HG03342 (cell line): ENCODE data around the gene THAP5.
"Not testable (repeated sequence)": the region's sequence is repeated elsewhere in the genome, so short reads cannot be mapped to it uniquely, and the experiment has no call there.

Experiments
- ATAC-seq: cut with Tn5 transposase; IDR thresholded peaks from one replicate; pipeline ENCODE4 v1.9.1; 2021; ENCODE audit warnings: mild to moderate bottlenecking, moderate library complexity; ENCODE audit not compliant: unreplicated experiment

The THAP5 gene

DNA sequence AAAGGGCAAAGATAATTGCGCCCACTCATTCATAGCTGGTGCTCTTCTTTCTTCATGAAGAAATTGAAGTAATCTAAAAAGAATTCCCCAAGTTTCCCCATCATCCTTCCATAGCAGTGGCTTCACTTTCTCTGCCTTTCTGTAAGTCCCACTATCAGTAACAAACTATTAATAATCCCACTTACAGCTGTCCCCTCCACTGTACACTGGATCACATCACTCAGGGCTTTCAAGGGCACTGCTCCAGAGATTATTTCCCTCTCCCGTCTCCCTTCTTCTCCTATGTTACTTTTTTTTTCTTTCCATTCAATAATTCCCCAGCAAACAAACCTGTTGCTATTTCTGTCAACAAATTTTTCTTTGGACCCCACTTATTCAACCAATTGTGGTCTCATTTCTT is 16.3 kb upstream of the THAP5 start:
- no peak for ATAC-seq

GRCh38 chr7:108584211-108584610 is 14.7 kb upstream of the THAP5 start:
- no peak for ATAC-seq

GRCh38 chr7:108581655-108582491 is 12.4 kb upstream of the THAP5 start:
- ATAC-seq = no peak

DNA sequence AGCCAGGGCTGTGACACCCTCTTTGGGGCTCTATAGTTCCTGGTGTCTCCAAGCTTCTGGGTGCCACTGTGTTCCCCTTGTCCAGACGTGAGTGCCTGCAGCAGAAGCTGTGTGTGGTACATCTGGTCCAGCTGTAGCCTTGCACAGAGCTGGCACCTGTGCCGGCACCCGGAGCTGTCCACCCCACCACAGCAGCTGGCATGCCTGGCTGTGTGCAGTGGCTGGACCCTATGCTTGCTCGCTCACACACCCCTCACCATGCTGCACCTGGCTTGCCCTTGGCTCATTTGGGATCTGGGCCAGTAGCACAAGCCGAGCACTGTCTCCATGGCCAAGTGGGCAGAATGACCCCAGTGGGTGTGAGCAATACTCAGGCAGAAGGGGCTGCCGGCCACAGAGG is 10.8 kb upstream of the THAP5 start:
- no peak for ATAC-seq

GRCh38 chr7:108578937-108579336 is 9.4 kb upstream of the THAP5 start:
- ATAC-seq = no peak

DNA sequence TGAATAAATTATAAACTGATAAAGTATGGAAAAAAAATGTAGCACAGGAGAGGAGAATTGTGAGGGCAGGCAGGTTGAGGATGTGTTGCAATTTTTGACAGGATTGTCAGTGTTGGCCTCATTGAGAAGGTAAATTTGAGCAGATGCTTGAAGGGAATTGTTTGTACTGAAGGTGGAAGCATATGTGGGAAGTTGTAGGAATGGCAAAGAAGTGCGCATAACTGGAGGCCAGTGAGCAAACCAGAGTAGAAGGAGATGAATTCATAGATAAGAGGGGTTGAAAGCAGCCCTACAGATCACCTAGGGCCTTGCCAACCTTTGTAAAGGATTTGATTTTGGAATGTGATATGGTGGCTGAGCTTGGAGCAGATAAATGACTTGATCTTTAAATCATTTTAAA is 6.6 kb upstream of the THAP5 start:
- ATAC-seq = no peak

GRCh38 chr7:108575156-108575555 is 5.7 kb upstream of the THAP5 start:
- ATAC-seq = no peak

GRCh38 chr7:108572480-108572879 is 3.0 kb upstream of the THAP5 start:
- no peak for ATAC-seq

DNA sequence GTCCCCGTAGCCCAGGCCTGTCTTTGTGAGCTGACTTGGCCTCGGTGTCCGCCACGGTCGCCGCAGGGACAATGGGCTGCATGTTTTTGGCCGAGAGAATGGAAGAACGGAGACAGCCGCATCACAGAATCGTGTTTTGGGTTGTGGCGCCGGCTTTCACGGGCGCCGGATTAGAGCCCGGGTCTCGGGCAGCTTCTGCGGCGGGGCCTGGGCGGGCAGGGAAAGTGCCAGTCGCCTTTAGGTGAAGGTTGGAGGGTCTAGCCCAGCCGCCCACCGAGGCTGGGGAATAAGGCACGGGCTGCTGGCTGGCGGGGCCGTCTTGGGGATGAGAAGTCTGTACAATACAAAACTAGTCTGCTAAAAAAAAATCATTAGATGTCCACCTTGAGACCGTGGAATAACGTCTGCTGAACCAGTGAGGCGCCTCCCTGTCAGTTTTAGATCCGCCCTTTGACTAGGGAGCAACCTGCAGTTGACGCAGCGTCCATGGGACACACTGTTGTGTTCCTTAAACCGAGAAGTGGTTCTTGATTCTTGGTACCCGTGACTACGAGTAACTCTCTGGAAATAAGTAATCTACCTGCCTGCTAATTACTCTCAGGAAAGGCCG is 745 bp upstream of the THAP5 start:
- ATAC-seq = peak; percentile 22

GRCh38 chr7:108568801-108569380 is 615 bp downstream of the THAP5 start:
- ATAC-seq = no peak

GRCh38 chr7:108565987-108566386 is 3.5 kb downstream of the THAP5 start:
- ATAC-seq = no peak

DNA sequence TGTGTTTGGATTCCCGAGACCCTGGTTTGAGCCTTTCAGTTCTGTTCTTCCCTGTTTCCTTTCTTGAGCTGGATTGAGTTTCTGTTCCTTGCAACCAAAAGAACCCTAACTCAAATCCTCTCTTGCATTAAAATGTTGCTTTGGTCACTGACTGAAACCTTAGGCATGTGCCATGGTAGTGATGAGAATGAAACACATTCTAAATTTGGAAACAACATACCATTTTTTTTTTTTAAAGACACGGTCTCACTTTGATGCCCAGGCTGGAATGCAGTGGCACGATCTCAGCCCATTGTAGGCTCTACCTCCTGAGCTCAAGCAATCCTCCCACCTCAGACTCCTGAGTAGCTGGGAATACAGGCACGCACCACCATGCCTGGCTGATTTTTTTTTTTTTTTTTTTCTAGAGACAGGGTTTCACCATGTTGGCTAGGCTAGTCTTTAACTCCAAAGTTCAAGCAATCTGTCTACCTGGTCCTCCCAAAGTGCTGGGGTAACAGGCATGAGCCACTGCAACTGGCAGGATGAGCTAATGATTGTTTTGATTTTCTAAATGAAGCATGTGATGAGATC is 8.4 kb downstream of the THAP5 start:
- no peak for ATAC-seq

DNA sequence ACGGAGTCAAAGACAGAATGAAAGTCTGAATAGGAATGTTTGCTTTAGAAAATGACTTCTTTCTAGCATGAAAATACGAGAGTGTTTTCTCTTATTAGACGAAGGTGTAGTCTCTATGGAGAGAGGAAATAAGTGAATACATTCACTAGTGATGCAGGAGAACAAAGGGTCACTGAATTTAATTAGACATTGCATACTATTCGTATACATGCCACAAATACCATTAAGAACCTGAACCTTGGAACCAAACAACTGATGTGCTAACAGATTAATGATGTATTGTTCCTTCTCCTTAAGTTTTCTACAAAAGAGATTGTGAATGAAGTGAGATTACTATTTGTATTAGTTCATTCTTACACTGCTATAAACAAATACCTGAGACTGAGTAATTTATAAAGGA is 10.3 kb downstream of the THAP5 start:
- ATAC-seq = no peak

DNA sequence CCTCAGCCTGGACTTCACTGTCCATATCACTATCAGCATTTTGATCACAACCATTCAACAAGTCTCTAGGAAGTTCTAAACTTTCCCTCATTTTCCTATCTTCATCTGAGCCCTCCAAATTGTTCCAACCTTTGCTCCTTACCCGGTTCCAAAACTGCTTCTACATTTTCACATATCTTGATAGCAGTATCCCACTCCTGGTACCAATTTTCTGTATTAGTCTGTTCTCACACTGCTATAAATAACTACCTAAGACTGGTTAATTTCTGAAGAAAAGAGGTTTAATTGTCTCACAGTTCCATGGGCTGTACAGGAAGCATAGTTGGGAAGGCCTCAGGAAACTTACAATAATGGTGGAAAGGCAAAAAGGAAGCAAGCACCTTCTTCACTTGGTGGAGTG is 11.9 kb downstream of the THAP5 start:
- no peak for ATAC-seq

DNA sequence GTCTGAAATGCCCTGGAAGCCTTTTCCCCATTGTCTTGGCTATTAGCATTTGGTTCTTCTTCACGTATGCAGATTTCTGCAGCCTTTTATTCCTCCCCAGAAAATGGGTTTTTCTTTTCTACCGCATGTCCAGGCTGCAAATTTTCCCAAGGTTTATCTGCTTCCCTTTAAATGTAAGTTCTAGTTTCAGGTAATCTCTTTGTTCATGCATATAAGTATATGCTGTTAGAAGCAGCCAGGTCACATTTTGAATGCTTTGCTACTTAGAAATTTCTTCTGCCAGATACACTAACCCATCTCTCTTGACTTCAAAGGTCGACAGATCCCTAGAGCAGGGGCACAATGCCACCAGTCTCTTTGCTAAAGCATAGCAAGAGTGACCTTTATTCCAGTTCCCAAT is 12.3 kb downstream of the THAP5 start:
- no peak for ATAC-seq

DNA sequence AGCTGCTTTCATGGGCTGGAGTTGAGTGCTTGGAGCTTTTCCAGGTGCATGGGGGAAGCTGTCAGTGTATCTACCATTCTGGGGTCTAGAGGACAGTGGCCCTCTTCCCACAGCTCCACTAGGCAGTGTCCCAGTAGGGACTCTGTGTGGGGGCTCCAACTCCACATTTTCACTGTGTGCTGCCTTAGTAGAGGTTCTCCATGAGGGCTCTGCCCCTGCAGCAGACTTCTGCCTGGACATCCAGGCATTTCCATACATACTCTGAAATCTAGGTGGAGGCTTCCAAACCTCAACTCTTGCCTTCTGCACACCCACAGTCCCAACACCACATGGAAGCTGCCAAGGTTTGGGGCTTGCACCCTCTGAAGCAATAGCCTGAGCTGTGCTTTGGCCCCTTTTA is 12.8 kb downstream of the THAP5 start:
- ATAC-seq = not testable (repeated sequence)

DNA sequence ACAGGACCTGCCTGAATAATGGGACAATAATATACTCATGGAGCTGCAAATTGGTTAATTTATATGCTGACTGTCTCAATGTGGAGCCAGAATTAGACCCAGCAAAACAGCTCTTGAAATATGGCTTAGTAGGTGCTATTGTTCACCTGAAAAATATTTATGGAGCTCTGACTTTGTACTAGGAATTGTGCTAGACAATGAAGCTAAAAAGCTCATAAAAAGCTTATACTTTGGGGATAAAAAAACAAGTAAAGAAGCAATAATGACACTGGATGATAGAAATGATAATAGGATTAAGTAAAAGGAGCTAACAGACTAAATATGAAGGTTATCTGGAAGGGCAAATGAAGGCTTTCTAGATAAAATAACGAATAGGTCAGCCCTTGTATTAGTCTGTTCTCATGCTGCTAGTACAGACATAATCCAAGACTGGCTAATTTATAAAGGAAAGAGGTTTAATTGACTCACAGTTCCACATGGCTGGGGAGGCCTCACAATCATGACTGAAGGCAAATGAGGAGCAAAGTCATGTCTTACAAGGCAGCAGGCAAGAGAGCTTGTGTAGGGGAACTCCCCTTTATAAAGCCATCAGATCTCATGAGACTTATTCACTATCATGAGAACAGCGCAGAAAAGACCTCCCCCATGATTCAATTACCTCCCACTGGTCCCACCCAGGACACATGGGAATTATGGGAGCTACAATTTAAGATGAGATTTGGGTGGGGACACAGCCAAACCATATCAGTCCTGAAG is 21.2 kb downstream of the THAP5 start:
- ATAC-seq = not testable (repeated sequence)

- no peak for ATAC-seq
Observed at GRCh38 chr7:108541478-108541877, 28.0 kb downstream of the THAP5 start.

DNA sequence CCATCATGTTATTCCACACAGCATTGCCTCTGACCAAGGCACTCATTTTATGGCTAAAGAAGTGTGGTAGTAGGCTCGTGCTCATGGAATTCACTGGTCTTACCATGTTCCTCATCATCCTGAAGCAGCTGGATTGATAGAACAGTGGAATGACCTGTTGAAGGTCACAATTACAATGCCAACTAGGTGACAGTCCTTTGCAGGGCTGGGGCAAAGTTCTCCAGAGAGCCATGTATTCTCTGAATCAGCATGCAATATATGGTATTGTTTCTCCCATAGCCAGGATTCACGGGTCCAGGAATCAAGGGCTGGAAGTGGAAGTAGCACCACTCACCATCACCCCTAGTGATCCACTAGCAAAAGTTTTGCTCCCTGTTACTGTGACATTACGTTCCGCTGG is 30.8 kb downstream of the THAP5 start:
- ATAC-seq = not testable (repeated sequence)

DNA sequence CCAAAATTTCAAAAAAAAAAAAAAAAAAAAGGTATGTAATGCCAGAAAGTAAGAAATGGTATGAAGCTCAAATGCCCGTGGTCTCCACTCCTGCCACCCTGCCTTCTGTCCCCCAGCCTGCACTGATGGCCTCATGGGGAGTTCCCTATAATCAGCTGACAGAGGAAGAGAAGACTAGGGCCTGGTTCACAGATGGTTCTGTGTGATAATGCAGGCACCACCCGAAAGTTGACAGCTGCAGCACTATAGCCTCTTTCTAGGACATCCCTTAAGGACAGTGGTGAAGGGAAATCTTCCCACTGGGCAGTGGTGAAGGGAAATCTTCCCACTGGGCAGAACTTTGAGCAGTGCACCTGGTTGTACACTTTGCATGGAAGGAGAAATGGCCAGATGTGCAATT is 31.3 kb downstream of the THAP5 start:
- not testable (repeated sequence) for ATAC-seq

DNA sequence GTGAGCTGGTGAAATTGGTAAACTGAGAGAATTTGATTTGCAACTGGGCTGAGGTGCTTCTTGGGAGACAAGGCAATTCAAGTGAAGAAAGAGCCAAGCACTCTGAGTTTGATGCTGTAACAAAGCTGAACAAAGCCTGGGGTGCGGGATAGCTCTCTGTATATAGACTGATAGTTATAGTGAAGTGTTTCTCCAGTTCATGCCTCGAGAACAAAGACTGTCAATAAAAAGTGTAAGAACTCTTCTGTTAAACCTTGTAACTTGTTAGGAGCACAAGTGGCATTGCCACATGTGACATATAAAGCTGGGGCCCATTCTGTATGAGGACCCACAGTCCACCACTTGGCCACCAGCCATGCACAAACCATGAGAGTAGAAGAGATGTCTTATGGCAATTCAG is 32.3 kb downstream of the THAP5 start:
- ATAC-seq = no peak
